ENCODE data around the gene GBP2. TPM values are rescaled to one million over a fixed set of nuclear protein-coding genes. Genes with fewer than 3 reads are reported as not detected.

GBP2 gene
- total and polyA plus RNA-seq, 2 donors from 2014 or later: 30.1 to 41.8 TPM

- no peak for FAIRE-seq
- intact Hi-C loops (cut with DNase I): no loop called here
Measured at GRCh38 chr1:89095737-89096136, 30.2 kb downstream of the GBP2 start.

GRCh38 chr1:89089962-89090361 lies 36.0 kb downstream of the GBP2 start:
- Histone ChIP-seq H3K9ac (ENCODE audit: low read length in 3 of 3) (no peak overlapping the region), H3K4me1 (ENCODE audit: control insufficient read depth in 2 of 3, insufficient read depth in 2 of 3, low read depth in 1 of 3, low read length in 3 of 3) (no peaks in the 10 kb centered on the region), H3K9me3 (ENCODE audit: control insufficient read depth in 2 of 3, insufficient read depth in 1 of 3, low read length in 3 of 3) (no peaks in the 10 kb centered on the region), H3K27ac (ENCODE audit: low read depth in 2 of 2, low read length in 2 of 2) (no peak overlapping the region), H3K36me3 (ENCODE audit: control insufficient read depth in 2 of 3, insufficient read depth in 3 of 3, low read length in 3 of 3) (no peaks in the 10 kb centered on the region), H3K4me3 (ENCODE audit: low read length in 3 of 3) (no peak overlapping the region), H3K27me3 (ENCODE audit: control insufficient read depth, insufficient read depth, low read length) (no peaks in the 10 kb centered on the region)
- TF ChIP-seq CTCF (IDR thresholded peaks at IDR 0.05; ENCODE audit: borderline replicate concordance, extremely low read depth, insufficient read depth): no peak
- no peak for DNase-seq
- intact Hi-C loops (cut with DNase I): no loop called here
- FAIRE-seq: no peak

More at GRCh38 chr1:89095737-89096136, 30.2 kb downstream of the GBP2 start:
- no peak for DNase-seq
- Histone ChIP-seq H3K9ac (ENCODE audit: low read length in 3 of 3) (no peak overlapping the region), H3K27ac (ENCODE audit: low read depth in 2 of 2, low read length in 2 of 2) (no peak overlapping the region), H3K27me3 (ENCODE audit: control insufficient read depth, insufficient read depth, low read length) (no peaks in the 10 kb centered on the region), H3K4me3 (ENCODE audit: low read length in 3 of 3) (no peak overlapping the region), H3K36me3 (ENCODE audit: control insufficient read depth in 2 of 3, insufficient read depth in 3 of 3, low read length in 3 of 3) (no peaks in the 10 kb centered on the region), H3K9me3 (ENCODE audit: control insufficient read depth in 2 of 3, insufficient read depth in 1 of 3, low read length in 3 of 3) (peaks cover 0 to 5% (median 0%) of the 10 kb centered on the region in 3 donors), H3K4me1 (ENCODE audit: control insufficient read depth in 2 of 3, insufficient read depth in 2 of 3, low read depth in 1 of 3, low read length in 3 of 3) (no peaks in the 10 kb centered on the region)
- TF ChIP-seq CTCF (IDR thresholded peaks at IDR 0.05; ENCODE audit: borderline replicate concordance, extremely low read depth, insufficient read depth): no peak

GRCh38 chr1:89088572-89088971 lies 37.3 kb downstream of the GBP2 start:
- intact Hi-C loops (cut with DNase I): no loop called here
- Histone ChIP-seq H3K4me1 (ENCODE audit: control insufficient read depth in 2 of 3, insufficient read depth in 2 of 3, low read depth in 1 of 3, low read length in 3 of 3) (no peaks in the 10 kb centered on the region), H3K27ac (ENCODE audit: low read depth in 2 of 2, low read length in 2 of 2) (no peak overlapping the region), H3K4me3 (ENCODE audit: low read length in 3 of 3) (no peak overlapping the region), H3K36me3 (ENCODE audit: control insufficient read depth in 2 of 3, insufficient read depth in 3 of 3, low read length in 3 of 3) (no peaks in the 10 kb centered on the region), H3K27me3 (ENCODE audit: control insufficient read depth, insufficient read depth, low read length) (no peaks in the 10 kb centered on the region), H3K9ac (ENCODE audit: low read length in 3 of 3) (no peak overlapping the region), H3K9me3 (ENCODE audit: control insufficient read depth in 2 of 3, insufficient read depth in 1 of 3, low read length in 3 of 3) (no peaks in the 10 kb centered on the region)
- TF ChIP-seq CTCF (IDR thresholded peaks at IDR 0.05; ENCODE audit: borderline replicate concordance, extremely low read depth, insufficient read depth): no peak
- FAIRE-seq (no peak), DNase-seq (no peak)

- no peaks in the 10 kb centered on the region for H3K4me1 ChIP-seq (ENCODE audit: control insufficient read depth in 2 of 3, insufficient read depth in 2 of 3, low read depth in 1 of 3, low read length in 3 of 3)
- no peak for FAIRE-seq
- intact Hi-C loops (cut with DNase I): no loop called here
Measured at GRCh38 chr1:89087241-89087640, 38.7 kb downstream of the GBP2 start.

More at GRCh38 chr1:89087241-89087640, 38.7 kb downstream of the GBP2 start:
- no peaks in the 10 kb centered on the region for H3K36me3 ChIP-seq (ENCODE audit: control insufficient read depth in 2 of 3, insufficient read depth in 3 of 3, low read length in 3 of 3)
- H3K4me3 ChIP-seq (ENCODE audit: low read length in 3 of 3): no peak overlapping the region
- H3K27ac ChIP-seq (ENCODE audit: low read depth in 2 of 2, low read length in 2 of 2): no peak overlapping the region
- no peak for TF ChIP-seq CTCF (IDR thresholded peaks at IDR 0.05; ENCODE audit: borderline replicate concordance, extremely low read depth, insufficient read depth)
- no peak overlapping the region for H3K9ac ChIP-seq (ENCODE audit: low read length in 3 of 3)
- H3K27me3 ChIP-seq (ENCODE audit: control insufficient read depth, insufficient read depth, low read length): no peaks in the 10 kb centered on the region
- no peaks in the 10 kb centered on the region for H3K9me3 ChIP-seq (ENCODE audit: control insufficient read depth in 2 of 3, insufficient read depth in 1 of 3, low read length in 3 of 3)
- DNase-seq: no peak

Measured in kidney (tissue), 14 donors.